PFSK-1 (cell line): ENCODE results near the gene RTN1.

ENCODE experiments used
- FOXP2 ChIP-seq: optimal IDR thresholded peaks from 2 replicates; pipeline ENCODE3; 2011; ENCODE audit warnings: borderline replicate concordance, control low read depth, inconsistent platforms; ENCODE audit not compliant: insufficient read depth; ENCODE audit errors: extremely low read length, extremely low read depth
- POLR2AphosphoS5 ChIP-seq: IDR thresholded peaks from 2 replicates; pipeline ENCODE4 v1.6.1; 2012; ENCODE audit warnings: low read depth, mild to moderate bottlenecking, control low read depth, low read length, moderate library complexity
- SIN3A ChIP-seq: IDR thresholded peaks from 2 replicates; pipeline ENCODE4 v1.6.1; 2012; ENCODE audit warnings: mild to moderate bottlenecking, low read length, moderate library complexity, borderline replicate concordance; ENCODE audit not compliant: insufficient read depth
- TAF1 ChIP-seq: IDR thresholded peaks from 2 replicates; pipeline ENCODE4 v1.6.1; 2012; ENCODE audit warnings: low read length, control low read depth, borderline replicate concordance; ENCODE audit not compliant: insufficient read depth
- TF ChIP-seq, protein P1 (sequence below), 2 experiments: IDR thresholded peaks; 2 replicates each; pipeline versions ENCODE4 v1.6.1 to v1.8.0; 2011 to 2012; ENCODE audit warnings: low read depth in 2 of 2, low read length in 2 of 2, control low read depth in 1 of 2, inconsistent platforms in 1 of 2, mild to moderate bottlenecking in 1 of 2, moderate library complexity in 1 of 2; ENCODE audit not compliant: insufficient read depth in 1 of 2

The RTN1 gene

DNA sequence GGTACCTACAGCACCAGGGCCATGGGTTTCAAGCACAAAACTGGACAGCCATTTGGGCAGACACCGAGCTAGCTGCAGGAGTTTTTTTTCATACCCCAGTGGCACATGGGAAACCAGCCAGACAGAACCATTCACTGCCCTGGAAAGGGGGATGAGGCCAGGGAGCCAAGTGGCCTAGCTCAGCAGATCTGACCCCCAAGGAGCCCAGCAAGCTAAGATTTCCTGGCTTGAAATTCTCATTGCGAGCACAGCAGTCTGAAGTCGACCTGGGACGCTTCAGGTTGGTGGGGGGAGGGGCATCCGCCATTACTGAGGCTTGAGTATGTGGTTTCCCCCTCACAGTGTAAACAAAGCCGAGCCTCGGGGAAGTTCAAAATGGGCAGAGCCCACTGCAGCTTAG lies 212.8 kb downstream of the RTN1 start:
- TF ChIP-seq POLR2AphosphoS5 (no peak), FOXP2 (no peak), SIN3A (no peak), TAF1 (no peak)
- TF ChIP-seq, protein P1, sequence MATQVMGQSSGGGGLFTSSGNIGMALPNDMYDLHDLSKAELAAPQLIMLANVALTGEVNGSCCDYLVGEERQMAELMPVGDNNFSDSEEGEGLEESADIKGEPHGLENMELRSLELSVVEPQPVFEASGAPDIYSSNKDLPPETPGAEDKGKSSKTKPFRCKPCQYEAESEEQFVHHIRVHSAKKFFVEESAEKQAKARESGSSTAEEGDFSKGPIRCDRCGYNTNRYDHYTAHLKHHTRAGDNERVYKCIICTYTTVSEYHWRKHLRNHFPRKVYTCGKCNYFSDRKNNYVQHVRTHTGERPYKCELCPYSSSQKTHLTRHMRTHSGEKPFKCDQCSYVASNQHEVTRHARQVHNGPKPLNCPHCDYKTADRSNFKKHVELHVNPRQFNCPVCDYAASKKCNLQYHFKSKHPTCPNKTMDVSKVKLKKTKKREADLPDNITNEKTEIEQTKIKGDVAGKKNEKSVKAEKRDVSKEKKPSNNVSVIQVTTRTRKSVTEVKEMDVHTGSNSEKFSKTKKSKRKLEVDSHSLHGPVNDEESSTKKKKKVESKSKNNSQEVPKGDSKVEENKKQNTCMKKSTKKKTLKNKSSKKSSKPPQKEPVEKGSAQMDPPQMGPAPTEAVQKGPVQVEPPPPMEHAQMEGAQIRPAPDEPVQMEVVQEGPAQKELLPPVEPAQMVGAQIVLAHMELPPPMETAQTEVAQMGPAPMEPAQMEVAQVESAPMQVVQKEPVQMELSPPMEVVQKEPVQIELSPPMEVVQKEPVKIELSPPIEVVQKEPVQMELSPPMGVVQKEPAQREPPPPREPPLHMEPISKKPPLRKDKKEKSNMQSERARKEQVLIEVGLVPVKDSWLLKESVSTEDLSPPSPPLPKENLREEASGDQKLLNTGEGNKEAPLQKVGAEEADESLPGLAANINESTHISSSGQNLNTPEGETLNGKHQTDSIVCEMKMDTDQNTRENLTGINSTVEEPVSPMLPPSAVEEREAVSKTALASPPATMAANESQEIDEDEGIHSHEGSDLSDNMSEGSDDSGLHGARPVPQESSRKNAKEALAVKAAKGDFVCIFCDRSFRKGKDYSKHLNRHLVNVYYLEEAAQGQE (IDR thresholded peaks at IDR 0.05; ENCODE audit: insufficient read depth in 1 of 2, low read depth in 2 of 2, low read length in 2 of 2): no peak

GRCh38 chr14:59656473-59656872 lies 214.1 kb downstream of the RTN1 start:
- TF ChIP-seq, protein P1 (IDR thresholded peaks at IDR 0.05; ENCODE audit: insufficient read depth in 1 of 2, low read depth in 2 of 2, low read length in 2 of 2): no peak
- no peak for TF ChIP-seq TAF1

DNA sequence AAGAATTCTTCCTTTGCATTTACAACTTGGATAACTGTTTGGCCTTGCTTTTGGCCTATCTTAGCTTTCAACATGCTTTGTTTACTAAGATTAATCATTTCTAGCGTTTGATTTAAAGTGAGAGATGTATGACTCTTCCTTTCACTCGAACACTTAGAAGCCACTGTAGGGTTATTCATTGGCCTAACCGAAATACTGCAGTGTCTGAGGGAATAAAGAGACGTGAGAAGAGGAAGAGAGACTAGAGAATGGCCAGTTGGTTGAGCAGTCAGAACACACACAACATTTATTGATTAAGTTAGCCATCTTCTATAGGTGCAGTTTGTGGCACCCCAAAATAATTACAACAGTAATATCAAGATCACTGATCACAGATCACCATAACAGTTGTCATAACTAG lies 231.7 kb downstream of the RTN1 start:
- TF ChIP-seq, protein P1 (IDR thresholded peaks at IDR 0.05; ENCODE audit: insufficient read depth in 1 of 2, low read depth in 2 of 2, low read length in 2 of 2): no peak
- TF ChIP-seq POLR2AphosphoS5 (no peak), TAF1 (no peak), SIN3A (no peak), FOXP2 (no peak)

DNA sequence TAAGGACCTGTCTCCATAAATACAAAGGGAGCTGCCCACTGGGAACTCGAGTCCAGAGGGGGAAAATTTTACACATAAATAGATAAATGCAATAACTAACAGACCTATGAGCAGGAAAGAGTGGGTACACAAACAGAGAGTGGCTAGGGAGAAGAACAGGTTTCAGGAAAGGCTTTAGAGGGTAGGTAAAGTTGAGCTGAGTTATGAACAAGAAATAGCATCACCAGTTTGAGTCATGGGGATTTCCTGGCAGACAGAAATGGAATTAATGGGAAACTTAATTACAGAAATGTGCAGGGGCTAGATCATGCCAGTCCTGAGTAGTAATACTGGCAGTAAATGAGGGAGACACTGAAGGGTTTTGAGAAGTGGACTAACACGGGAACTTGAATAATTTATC lies 236.0 kb downstream of the RTN1 start:
- TF ChIP-seq TAF1 (no peak), SIN3A (no peak), FOXP2 (no peak), POLR2AphosphoS5 (no peak)
- TF ChIP-seq, protein P1 (IDR thresholded peaks at IDR 0.05; ENCODE audit: insufficient read depth in 1 of 2, low read depth in 2 of 2, low read length in 2 of 2): no peak

- TF ChIP-seq SIN3A (no peak), FOXP2 (no peak), POLR2AphosphoS5 (no peak), TAF1 (no peak)
- TF ChIP-seq, protein P1 (IDR thresholded peaks at IDR 0.05; ENCODE audit: insufficient read depth in 1 of 2, low read depth in 2 of 2, low read length in 2 of 2): no peak
These were observed 237.1 kb downstream of the RTN1 start for GRCh38 chr14:59633486-59633885.
